WERI-Rb-1 (cell line): ENCODE measurements around the gene ACAD10.

ENCODE experiments used
- DNase-seq: peaks from one replicate; pipeline ENCODE4 v3.0.0-alpha.2; 2020
- H3K27ac ChIP-seq: fragments of 250-450 bp; sonication (Bioruptor Pico); 2 replicates; pipeline ENCODE4 v1.5.1; 2020; ENCODE audit warnings: mild to moderate bottlenecking, moderate library complexity
- H3K27me3 ChIP-seq: fragments of 250-450 bp; sonication (Bioruptor Pico); 2 replicates; pipeline ENCODE4 v1.5.1; 2021; ENCODE audit warnings: mild to moderate bottlenecking, low read depth, moderate library complexity; ENCODE audit not compliant: insufficient read depth, severe bottlenecking
- H3K36me3 ChIP-seq: fragments of 250-450 bp; sonication (Bioruptor Pico); 2 replicates; pipeline ENCODE4 v1.5.1; 2020; ENCODE audit warnings: mild to moderate bottlenecking, moderate library complexity
- H3K4me3 ChIP-seq: 2 replicates; pipeline ENCODE4 v1.5.1; 2011; ENCODE audit warnings: low read depth, mild to moderate bottlenecking, control low read depth, low read length
- H3K9me3 ChIP-seq: fragments of 250-450 bp; sonication (Bioruptor Pico); 2 replicates; pipeline ENCODE4 v1.5.1; 2021; ENCODE audit warnings: mild to moderate bottlenecking, moderate library complexity; ENCODE audit not compliant: severe bottlenecking
- CTCF ChIP-seq: IDR thresholded peaks from 2 replicates; pipeline ENCODE4 v1.5.1; 2011; ENCODE audit warnings: low read depth, mild to moderate bottlenecking, control low read depth, inconsistent platforms, low read length

Gene ACAD10

GRCh38 chr12:111753144-111753881, 67.5 kb downstream of the ACAD10 start:
- H3K36me3 ChIP-seq: no peaks in the 10 kb centered on the region; the same call in 1 of the 2 replicates
- TF ChIP-seq CTCF: peak; percentile 98

GRCh38 chr12:111754671-111755070, 68.8 kb downstream of the ACAD10 start:
- Histone ChIP-seq H3K36me3 (no peaks in the 10 kb centered on the region; the same call in 1 of the 2 replicates), H3K9me3 (no peaks in the 10 kb centered on the region), H3K27me3 (no peaks in the 10 kb centered on the region), H3K27ac (no peak overlapping the region), H3K4me3 (no peak overlapping the region)
- DNase-seq: no peak
- no peak for TF ChIP-seq CTCF

More at GRCh38 chr12:111753144-111753881, 67.5 kb downstream of the ACAD10 start:
- H3K27ac ChIP-seq: no peak overlapping the region
- no peak overlapping the region for H3K4me3 ChIP-seq
- no peaks in the 10 kb centered on the region for H3K9me3 ChIP-seq
- no peaks in the 10 kb centered on the region for H3K27me3 ChIP-seq
- peak; percentile 62 for DNase-seq

- no peak overlapping the region for H3K27ac ChIP-seq
- H3K4me3 ChIP-seq: no peak overlapping the region
These were observed 70.3 kb downstream of the ACAD10 start for GRCh38 chr12:111756196-111756595.

GRCh38 chr12:111756681-111757080, 70.8 kb downstream of the ACAD10 start:
- Histone ChIP-seq H3K27ac (no peak overlapping the region), H3K4me3 (no peak overlapping the region), H3K36me3 (no peaks in the 10 kb centered on the region), H3K9me3 (no peaks in the 10 kb centered on the region), H3K27me3 (no peaks in the 10 kb centered on the region)
- no peak for DNase-seq
- no peak for TF ChIP-seq CTCF

More at GRCh38 chr12:111756196-111756595, 70.3 kb downstream of the ACAD10 start:
- no peak for TF ChIP-seq CTCF
- no peaks in the 10 kb centered on the region for H3K9me3 ChIP-seq
- no peaks in the 10 kb centered on the region for H3K36me3 ChIP-seq
- H3K27me3 ChIP-seq: no peaks in the 10 kb centered on the region
- DNase-seq: no peak

- no peak for TF ChIP-seq CTCF
- Histone ChIP-seq H3K36me3 (no peaks in the 10 kb centered on the region), H3K9me3 (no peaks in the 10 kb centered on the region), H3K27me3 (no peaks in the 10 kb centered on the region), H3K27ac (no peak overlapping the region; the same call in 1 of the 2 replicates), H3K4me3 (no peak overlapping the region)
- DNase-seq: no peak
These were observed 71.7 kb downstream of the ACAD10 start for GRCh38 chr12:111757361-111758119.
